K562 (cell line): Measurements from ENCODE around the gene GNGT1. TPM values are rescaled to one million over a fixed set of nuclear protein-coding genes. Genes with fewer than 3 reads are reported as not detected.

Source experiments
- ATAC-seq: fragments of 200-7000 bp; cut with Tn5 transposase; 3 replicates; pipeline ENCODE4 v1.9.1; 2020; ENCODE audit warnings: moderate library complexity
- BruUV-seq: library from RNA; stranded (reverse); fragments of 400-500 nt; replicated peaks from 2 replicates; lab custom pipeline; 2021; lab: Mats Ljungman, UMichigan
- CTCF ChIA-PET: fragments of 300-600 bp; formaldehyde crosslinking; extraction: SDS; loops from one replicate; lab custom pipeline; 2021; ENCODE audit warnings: low intra/inter-chr PET ratio; lab: Yijun Ruan, JAX
- POLR2A ChIA-PET: fragments of 300-600, 350-650 bp; sonication (Branson Sonifier 250); formaldehyde crosslinking; extraction: SDS; loops from one replicate; lab custom pipeline; 2021; ENCODE audit warnings: antibody characterized with exemption, inconsistent platforms; lab: Yijun Ruan, JAX
- DNase-seq, 4 experiments: peaks; one replicate each; pipeline versions ENCODE4 v3.0.0 to v3.0.0-alpha.2; 2011 to 2018; ENCODE audit warnings: low spot score in 3 of 4, mixed read lengths in 3 of 4; ENCODE audit errors: extremely low read depth in 1 of 4
- FAIRE-seq: peaks from 2 replicates; lab custom pipeline; 2011; peaks lifted over from hg19 to GRCh38; lab: Jason Lieb, UNC
- H2AFZ ChIP-seq: 2 replicates; pipeline ENCODE4 v1.6.0; 2011; ENCODE audit warnings: low read depth, low read length, control low read depth, inconsistent platforms
- H3K27ac ChIP-seq: fragments of 200-600 bp; 3 replicates; pipeline ENCODE4 v1.8.0; 2011; ENCODE audit warnings: low read depth, mild to moderate bottlenecking, control low read depth, inconsistent platforms, low read length, moderate library complexity, mixed read lengths; ENCODE audit errors: extremely low read depth
- H3K27me3 ChIP-seq, 2 experiments: fragments of 300-600 bp in 1 of 2; 2 replicates in 1 of 2; 3 replicates in 1 of 2; pipeline versions ENCODE4 v1.6.0 to v1.8.0; 2011; ENCODE audit warnings: inconsistent platforms in 2 of 2, low read length in 2 of 2, mild to moderate bottlenecking in 1 of 2, mixed read lengths in 1 of 2, moderate library complexity in 1 of 2; ENCODE audit not compliant: control insufficient read depth in 2 of 2, insufficient read depth in 2 of 2
- H3K36me3 ChIP-seq: fragments of 300-600 bp; 3 replicates; pipeline ENCODE4 v1.8.0; 2011; ENCODE audit warnings: mild to moderate bottlenecking, low read length, inconsistent platforms; ENCODE audit not compliant: control insufficient read depth, insufficient read depth
- H3K4me1 ChIP-seq, 2 experiments: fragments of 200-600 bp in 1 of 2; replicated peaks in 1 of 2; 2 replicates in 1 of 2; 3 replicates in 1 of 2; pipeline versions ENCODE4 v1.5.1 to v1.8.0; 2011; ENCODE audit warnings: inconsistent platforms in 2 of 2, low read length in 2 of 2, mild to moderate bottlenecking in 1 of 2, mixed read lengths in 1 of 2, moderate library complexity in 1 of 2; ENCODE audit not compliant: control insufficient read depth in 2 of 2, insufficient read depth in 2 of 2
- H3K4me2 ChIP-seq: 2 replicates; pipeline ENCODE4 v1.6.1; 2011; ENCODE audit warnings: low read length, control low read depth, inconsistent platforms, mixed read lengths; ENCODE audit not compliant: insufficient read depth
- H3K4me3 ChIP-seq: fragments of 200-600 bp; sonication (generic), shearing (Covaris generic); 2 replicates; pipeline ENCODE4 v1.5.1; 2016; ENCODE audit warnings: control low read depth, inconsistent platforms
- H3K79me2 ChIP-seq: fragments of 200-600 bp; 3 replicates; pipeline ENCODE4 v1.8.0; 2011; ENCODE audit warnings: low read length, inconsistent platforms; ENCODE audit not compliant: control insufficient read depth, insufficient read depth
- H3K9ac ChIP-seq, 2 experiments: 2 replicates each; pipeline versions ENCODE4 v1.6.0 to v1.6.1; 2011; ENCODE audit warnings: low read depth in 2 of 2, low read length in 2 of 2, control low read depth in 1 of 2, inconsistent platforms in 1 of 2, mild to moderate bottlenecking in 1 of 2, mixed read lengths in 1 of 2; ENCODE audit not compliant: insufficient read depth in 1 of 2
- H3K9me1 ChIP-seq: one replicate; pipeline ENCODE4 v1.6.0; 2011; ENCODE audit warnings: inconsistent platforms, mild to moderate bottlenecking, low read length, moderate library complexity; ENCODE audit not compliant: control insufficient read depth, insufficient read depth
- H3K9me3 ChIP-seq: replicated peaks from 2 replicates; pipeline ENCODE4 v1.5.1; 2011; ENCODE audit warnings: low read depth, low read length, inconsistent platforms; ENCODE audit not compliant: control insufficient read depth, insufficient read depth
- H4K20me1 ChIP-seq: replicated peaks from 2 replicates; pipeline ENCODE4 v1.6.1; 2011; ENCODE audit warnings: low read length, inconsistent platforms, mixed read lengths; ENCODE audit not compliant: control insufficient read depth, insufficient read depth
- ARHGAP35 ChIP-seq: fragments of 450-650 bp; IDR thresholded peaks from 2 replicates; pipeline ENCODE4 v1.6.1; 2018; ENCODE audit not compliant: partially characterized antibody
- CXXC5 ChIP-seq: fragments of 250-450 bp; sonication (Bioruptor Pico); IDR thresholded peaks from 2 replicates; pipeline ENCODE4 v1.8.0; 2022; ENCODE audit warnings: inconsistent platforms, mild to moderate bottlenecking, moderate library complexity
- ELK1 ChIP-seq: sonication (generic); formaldehyde crosslinking; IDR thresholded peaks from 2 replicates; pipeline ENCODE4 v1.8.1; 2022; ENCODE audit warnings: missing genetic modification reagents
- KDM2B ChIP-seq: fragments of 250-450 bp; sonication (Bioruptor Pico); IDR thresholded peaks from 2 replicates; pipeline ENCODE4 v1.8.0; 2021; ENCODE audit warnings: mild to moderate bottlenecking, moderate library complexity
- NCOA4 ChIP-seq: fragments of 450-650 bp; IDR thresholded peaks from 2 replicates; pipeline ENCODE4 v1.6.1; 2018; ENCODE audit warnings: mild to moderate bottlenecking; ENCODE audit not compliant: partially characterized antibody
- RAD21 ChIP-seq, 2 experiments: fragments of 250-450 bp in 1 of 2; fragments of 450-650 bp in 1 of 2; sonication (Bioruptor Pico) in 1 of 2; formaldehyde crosslinking in 1 of 2; IDR thresholded peaks in 1 of 2; conservative IDR thresholded peaks in 1 of 2; 2 replicates each; pipeline versions ENCODE4 v1.4.0 to v1.8.0; 2020 to 2022; ENCODE audit warnings: mild to moderate bottlenecking in 2 of 2, moderate library complexity in 1 of 2
- TAF9B ChIP-seq: fragments of 450-650 bp; IDR thresholded peaks from 2 replicates; pipeline ENCODE4 v1.6.1; 2018; ENCODE audit warnings: mild to moderate bottlenecking; ENCODE audit not compliant: partially characterized antibody
- ZNF133 ChIP-seq: fragments of 250-450 bp; sonication (Bioruptor Pico); IDR thresholded peaks from 2 replicates; pipeline ENCODE4 v1.4.0; 2020; ENCODE audit warnings: mild to moderate bottlenecking
- ZNF79 ChIP-seq: fragments of 250-450 bp; sonication (Bioruptor Pico); IDR thresholded peaks from 2 replicates; pipeline ENCODE4 v1.4.0; 2020; ENCODE audit warnings: low read depth, mild to moderate bottlenecking, moderate library complexity
- WGBS: fragments of 100-300 bp; shearing (Covaris generic); methylation state at CpG from one replicate; pipeline ENCODE4 v1.1.6; 2016; ENCODE audit warnings: low coverage, mixed read lengths; ENCODE audit not compliant: insufficient coverage; ENCODE audit errors: missing lambda C conversion rate; 5-methylcytosine and 5-hydroxymethylcytosine counted together
- in situ Hi-C: fragments of 300-500 bp; cut with MboI; formaldehyde crosslinking; loops from 4 replicates; pipeline ENCODE4 v1.15.0; 2018; ENCODE audit warnings: inconsistent platforms, mixed read lengths
- intact Hi-C: fragments of 100-400 bp; cut with micrococcal nuclease; formaldehyde crosslinking; loops from 2 replicates; pipeline ENCODE4 v1.14.2; 2022
- polyA plus RNA-seq, 8 experiments: library from polyadenylated mRNA; depleted of rRNA in 4 of 8; stranded (reverse) in 5 of 8; unstranded in 3 of 8; fragments of >200 nt; fragmentation: Nextera tagmentation in 2 of 8; fragmentation: Illumina TruSeq in 1 of 8; extraction: Ambion mirVana in 2 of 8; extraction: Trizol in 1 of 8; gene quantifications; 2 replicates each; pipeline versions ENCODE4 v1.2.1 to v1.2.3, GENCODE V29; 2011 to 2014; ENCODE audit warnings: inconsistent platforms in 1 of 8, missing spikeins in 1 of 8
- total RNA-seq, 7 experiments: library from RNA; depleted of rRNA in 6 of 7; stranded (reverse); fragments of >200 nt in 6 of 7; fragmentation: Illumina TruSeq in 2 of 7; extraction: Trizol in 2 of 7; gene quantifications; 2 replicates each; pipeline versions ENCODE4 v1.2.1 to v1.2.3, GENCODE V29; 2011 to 2021; ENCODE audit warnings: low replicate concordance in 1 of 7

GNGT1 gene
- total and polyA plus RNA-seq, 9 of the 15 experiments (the other 6 are each of a cell fraction or from before 2014, with no cell fraction given) = 0.04 to 0.83 (median 0.51) TPM; not detected in 2

- ChIA-PET POLR2A (no interaction called here), CTCF (interaction anchor here (0.6 kb wide), 1 partner anchor 22 kb away, joined by 5 read pairs; no protein-coding TSS in a partner anchor)
- DNase-seq (no peak), FAIRE-seq (no peak), ATAC-seq (no peak)
- H3K4me1 ChIP-seq = no peaks in the 10 kb centered on the region
- WGBS = 1% methylated on average over 4 of the region's 4 CpGs
- no peak overlapping the region for H2AFZ ChIP-seq
- no TSS peak for BruUV-seq
- H3K4me3 ChIP-seq = no peak overlapping the region
- H3K4me2 ChIP-seq = no peak overlapping the region
- H3K79me2 ChIP-seq = no peaks in the 10 kb centered on the region
- in situ Hi-C loops (no loop called here), intact Hi-C loops (loop anchor here (10.0 kb wide), 1 partner anchor 271 kb away; no protein-coding TSS in a partner anchor)
- no peaks in the 10 kb centered on the region for H4K20me1 ChIP-seq
- no peak overlapping the region for H3K9ac ChIP-seq
- TF ChIP-seq CXXC5 (CRISPR knock-in tag) = no peak
- TF ChIP-seq RAD21 (CRISPR knock-in tag; conservative IDR thresholded peaks at IDR 0.05 in 1 of 2, IDR thresholded peaks at IDR 0.05 in 1 of 2) = no peak
- TF ChIP-seq ZNF79 = no peak
- no peak overlapping the region for H3K27ac ChIP-seq
- peaks cover under 1 to 2% of the 10 kb centered on the region in 2 experiments; a peak in 2 of 5 replicates for H3K27me3 ChIP-seq
- no peaks in the 10 kb centered on the region for H3K36me3 ChIP-seq
- no peaks in the 10 kb centered on the region for H3K9me1 ChIP-seq
- H3K9me3 ChIP-seq = no peaks in the 10 kb centered on the region
Observed at GRCh38 chr7:93895859-93896600, 10.3 kb upstream of the GNGT1 start.

GRCh38 chr7:93897680-93898079 lies 8.7 kb upstream of the GNGT1 start:
- H2AFZ ChIP-seq = no peak overlapping the region
- H3K9ac ChIP-seq = no peak overlapping the region
- ATAC-seq (no peak), FAIRE-seq (no peak), DNase-seq (no peak)
- no peak overlapping the region for H3K27ac ChIP-seq
- ChIA-PET POLR2A (no interaction called here), CTCF (no interaction called here)
- intact Hi-C loops (loop anchor here (10.0 kb wide), 1 partner anchor 273 kb away; no protein-coding TSS in a partner anchor), in situ Hi-C loops (no loop called here)
- H3K27me3 ChIP-seq = no peaks in the 10 kb centered on the region; a peak in 1 of 5 replicates
- no peaks in the 10 kb centered on the region for H3K4me1 ChIP-seq
- BruUV-seq = no TSS peak
- H4K20me1 ChIP-seq = no peaks in the 10 kb centered on the region
- no peaks in the 10 kb centered on the region for H3K9me3 ChIP-seq
- no peaks in the 10 kb centered on the region for H3K9me1 ChIP-seq
- H3K79me2 ChIP-seq = no peaks in the 10 kb centered on the region
- no peak overlapping the region for H3K4me2 ChIP-seq
- H3K36me3 ChIP-seq = no peaks in the 10 kb centered on the region
- 3% methylated on average over 2 of the region's 2 CpGs for WGBS
- no peak overlapping the region for H3K4me3 ChIP-seq
- TF ChIP-seq NCOA4 (no peak), KDM2B (CRISPR knock-in tag) (no peak), ELK1 (no peak), ARHGAP35 (no peak), ZNF133 (no peak), TAF9B (no peak)
